Activated naive CD8-positive, alpha-beta T cell (primary cell): ENCODE data around the gene TNS4.

Experiments used
- H3K27ac Mint-ChIP-seq: one replicate; pipeline ENCODE4 v1.8.0; 2021; ENCODE audit warnings: mixed read lengths
- H3K27me3 Mint-ChIP-seq: one replicate; pipeline ENCODE4 v1.8.0; 2021; ENCODE audit warnings: mixed read lengths
- H3K36me3 Mint-ChIP-seq: one replicate; pipeline ENCODE4 v1.8.0; 2021; ENCODE audit warnings: mixed read lengths
- H3K4me1 Mint-ChIP-seq: one replicate; pipeline ENCODE4 v1.8.0; 2021; ENCODE audit warnings: low read depth, mixed read lengths
- H3K4me3 Mint-ChIP-seq: one replicate; pipeline ENCODE4 v1.8.0; 2021; ENCODE audit warnings: mild to moderate bottlenecking, mixed read lengths
- H3K9me3 Mint-ChIP-seq: one replicate; pipeline ENCODE4 v1.8.0; 2021; ENCODE audit warnings: low read depth, mixed read lengths

The TNS4 gene

DNA sequence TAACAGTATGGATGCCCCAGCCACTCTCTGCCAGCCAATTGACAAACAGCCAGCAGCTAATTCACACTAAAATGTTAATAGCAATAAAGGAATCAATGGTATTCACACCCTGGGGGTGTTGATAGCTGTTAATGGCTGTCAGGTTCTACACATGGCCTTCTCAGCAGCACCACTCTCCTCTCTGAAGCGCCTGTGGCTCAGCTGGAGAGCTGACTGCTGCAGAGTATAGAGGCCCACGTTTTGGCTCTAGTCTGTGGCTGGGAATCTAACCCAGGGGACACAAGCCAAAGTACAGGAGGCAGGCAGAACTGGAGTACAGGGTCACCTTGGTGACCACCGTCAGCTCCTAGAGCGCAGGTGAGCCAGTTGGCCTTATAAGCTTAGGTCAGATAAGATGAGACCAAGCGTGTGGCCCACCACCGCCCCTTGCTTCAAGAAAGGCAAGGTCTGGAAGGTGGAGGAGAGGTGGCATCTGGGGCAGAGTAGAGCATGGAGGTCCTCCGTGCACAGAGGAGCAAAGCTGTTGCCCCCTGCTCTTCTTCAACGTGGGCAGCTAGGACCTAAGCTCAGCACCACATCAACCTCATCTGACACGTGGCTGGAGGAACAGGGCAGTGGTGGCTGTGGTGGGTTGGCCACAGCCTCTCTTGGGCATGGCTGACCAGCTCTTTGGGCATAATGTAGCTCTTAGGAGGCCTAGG lies 38.4 kb upstream of the TNS4 start:
- Mint-ChIP-seq H3K27ac (peak overlapping the region; percentile 96), H3K27me3 (no peaks in the 10 kb centered on the region), H3K36me3 (no peaks in the 10 kb centered on the region), H3K4me1 (peaks cover 88% of the 10 kb centered on the region), H3K4me3 (peak overlapping the region; percentile 84), H3K9me3 (no peaks in the 10 kb centered on the region)

DNA sequence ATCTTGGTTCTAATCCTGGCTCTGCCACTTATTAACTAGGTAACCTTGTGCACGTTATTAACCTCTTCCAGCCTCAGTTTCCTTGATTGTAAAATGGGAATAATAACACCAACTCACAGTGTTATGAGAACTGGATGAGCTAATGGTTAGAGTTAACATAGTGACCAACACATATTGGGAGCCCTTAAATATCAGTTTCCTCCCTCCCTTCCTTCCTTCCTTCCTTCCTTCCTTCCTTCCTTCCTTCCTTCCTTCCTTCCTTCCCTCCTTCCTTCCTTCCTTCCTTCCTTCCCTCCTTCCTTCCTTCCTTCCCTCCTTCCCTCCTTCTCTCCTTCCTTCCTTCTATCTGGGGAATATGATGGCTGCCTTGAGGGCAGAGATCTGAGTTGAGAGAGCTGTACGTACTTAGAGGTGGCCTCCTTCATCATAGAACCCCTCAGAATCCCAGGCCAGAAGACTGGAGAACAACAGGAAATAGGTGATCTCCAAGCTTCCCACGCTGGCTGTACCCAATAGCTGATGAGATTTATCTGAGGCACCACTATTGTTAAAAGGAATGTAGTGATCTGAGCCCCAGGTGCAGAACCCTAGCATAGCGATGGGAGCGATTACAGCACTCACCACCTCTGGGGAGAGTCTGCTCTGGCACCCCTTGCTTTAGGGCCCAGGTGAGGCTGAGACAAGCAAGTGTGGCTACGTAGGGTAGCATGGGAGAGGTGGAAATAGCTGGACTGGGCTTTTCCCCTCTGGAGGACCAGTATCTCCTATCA lies 37.7 kb upstream of the TNS4 start:
- Mint-ChIP-seq H3K36me3 (no peaks in the 10 kb centered on the region), H3K9me3 (no peaks in the 10 kb centered on the region), H3K27me3 (no peaks in the 10 kb centered on the region), H3K4me3 (peak overlapping the region; percentile 3), H3K4me1 (peaks cover 90% of the 10 kb centered on the region), H3K27ac (peak overlapping the region; percentile 96)

GRCh38 chr17:40538019-40538935 lies 36.9 kb upstream of the TNS4 start:
- peaks cover 91% of the 10 kb centered on the region for H3K4me1 Mint-ChIP-seq
- H3K4me3 Mint-ChIP-seq: no peak overlapping the region
- no peaks in the 10 kb centered on the region for H3K27me3 Mint-ChIP-seq
- peak overlapping the region; percentile 79 for H3K27ac Mint-ChIP-seq
- no peaks in the 10 kb centered on the region for H3K9me3 Mint-ChIP-seq
- H3K36me3 Mint-ChIP-seq: no peaks in the 10 kb centered on the region

DNA sequence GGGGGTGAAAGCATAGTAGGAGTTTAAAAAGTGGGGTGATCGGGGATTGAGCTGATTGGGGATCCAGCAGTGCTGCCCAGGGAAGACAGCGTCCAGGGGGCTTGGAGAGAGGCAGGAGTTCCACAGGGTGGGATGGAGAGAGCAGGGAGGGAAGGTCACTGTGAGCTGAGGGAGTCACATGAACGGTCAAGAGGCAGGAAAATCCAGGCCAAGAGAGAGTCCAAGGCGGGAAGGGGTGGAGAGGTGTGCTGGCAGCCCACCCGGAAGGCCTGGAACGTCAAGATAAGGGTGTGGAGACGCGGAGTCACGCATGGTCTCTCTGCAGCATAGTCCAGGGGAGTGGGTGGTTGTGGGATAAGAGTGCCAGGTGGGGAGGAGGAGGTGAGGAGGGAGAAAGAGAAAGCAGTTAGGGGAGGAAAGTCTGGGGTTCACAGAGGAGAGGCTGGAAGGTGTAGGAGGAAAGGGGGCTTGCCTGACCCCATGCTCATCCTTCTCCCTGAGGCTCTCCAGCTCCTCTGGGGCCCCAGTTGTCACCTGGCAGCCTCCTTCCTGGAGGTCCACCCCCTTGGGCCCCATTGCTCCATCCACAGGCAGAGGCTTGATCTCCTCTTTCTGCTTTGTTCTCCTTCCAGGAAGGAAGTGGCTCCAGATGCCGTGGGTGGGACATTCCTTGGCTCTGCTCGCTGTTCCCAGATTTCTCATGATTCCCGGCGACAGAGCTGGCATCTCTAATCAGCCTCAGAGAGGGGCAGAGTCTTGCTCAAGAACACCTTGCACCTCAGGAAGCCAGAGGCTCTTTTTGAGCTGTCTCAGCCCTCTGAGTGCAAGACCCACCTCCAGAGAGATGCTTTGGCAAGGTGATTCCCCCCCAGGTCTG lies 35.1 kb upstream of the TNS4 start:
- Mint-ChIP-seq H3K36me3 (no peaks in the 10 kb centered on the region), H3K27ac (peak overlapping the region; percentile 79), H3K4me1 (peaks cover 91% of the 10 kb centered on the region), H3K4me3 (peak overlapping the region; percentile 46), H3K27me3 (no peaks in the 10 kb centered on the region), H3K9me3 (no peaks in the 10 kb centered on the region)

GRCh38 chr17:40535924-40536294 lies 34.5 kb upstream of the TNS4 start:
- no peaks in the 10 kb centered on the region for H3K27me3 Mint-ChIP-seq
- no peak overlapping the region for H3K4me3 Mint-ChIP-seq
- peaks cover 91% of the 10 kb centered on the region for H3K4me1 Mint-ChIP-seq
- H3K9me3 Mint-ChIP-seq: no peaks in the 10 kb centered on the region
- H3K36me3 Mint-ChIP-seq: no peaks in the 10 kb centered on the region
- H3K27ac Mint-ChIP-seq: peak overlapping the region; percentile 79

- Mint-ChIP-seq H3K9me3 (no peaks in the 10 kb centered on the region), H3K4me3 (no peak overlapping the region), H3K36me3 (no peaks in the 10 kb centered on the region), H3K27me3 (no peaks in the 10 kb centered on the region), H3K27ac (peak overlapping the region; percentile 66), H3K4me1 (peaks cover 91% of the 10 kb centered on the region)
These were observed 34.0 kb upstream of the TNS4 start for GRCh38 chr17:40535438-40535837.

GRCh38 chr17:40534371-40535189 lies 33.2 kb upstream of the TNS4 start:
- Mint-ChIP-seq H3K9me3 (no peaks in the 10 kb centered on the region), H3K27me3 (no peaks in the 10 kb centered on the region), H3K36me3 (no peaks in the 10 kb centered on the region), H3K27ac (peak overlapping the region; percentile 94), H3K4me1 (peaks cover 87% of the 10 kb centered on the region), H3K4me3 (peak overlapping the region; percentile 38)

DNA sequence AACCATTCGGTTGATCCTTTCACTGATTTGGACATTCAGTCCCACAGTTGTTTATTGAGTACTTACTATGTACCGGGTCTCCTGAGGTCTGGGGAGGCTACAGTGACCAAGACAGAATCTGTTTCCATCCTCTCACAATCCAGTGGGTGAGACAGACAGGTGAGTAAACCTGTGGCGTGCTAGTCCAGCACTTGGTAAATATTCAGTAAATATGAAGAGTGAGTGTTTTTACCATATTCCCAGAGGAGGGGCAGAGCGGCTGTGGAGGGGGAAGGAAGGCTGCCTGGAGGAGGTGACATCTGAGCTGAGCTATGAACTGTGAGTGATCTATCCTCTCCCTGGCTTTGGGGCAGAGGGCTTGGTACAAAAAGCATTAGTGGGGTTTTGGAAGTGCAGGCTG lies 32.5 kb upstream of the TNS4 start:
- Mint-ChIP-seq H3K36me3 (no peaks in the 10 kb centered on the region), H3K9me3 (no peaks in the 10 kb centered on the region), H3K27ac (peak overlapping the region; percentile 94), H3K4me3 (peak overlapping the region; percentile 71), H3K4me1 (peaks cover 87% of the 10 kb centered on the region), H3K27me3 (no peaks in the 10 kb centered on the region)

- Mint-ChIP-seq H3K9me3 (no peaks in the 10 kb centered on the region), H3K27me3 (no peaks in the 10 kb centered on the region), H3K36me3 (no peaks in the 10 kb centered on the region), H3K4me3 (peak overlapping the region; percentile 71), H3K4me1 (peaks cover 81% of the 10 kb centered on the region), H3K27ac (peak overlapping the region; percentile 94)
These were observed 31.3 kb upstream of the TNS4 start for GRCh38 chr17:40532520-40533253.

DNA sequence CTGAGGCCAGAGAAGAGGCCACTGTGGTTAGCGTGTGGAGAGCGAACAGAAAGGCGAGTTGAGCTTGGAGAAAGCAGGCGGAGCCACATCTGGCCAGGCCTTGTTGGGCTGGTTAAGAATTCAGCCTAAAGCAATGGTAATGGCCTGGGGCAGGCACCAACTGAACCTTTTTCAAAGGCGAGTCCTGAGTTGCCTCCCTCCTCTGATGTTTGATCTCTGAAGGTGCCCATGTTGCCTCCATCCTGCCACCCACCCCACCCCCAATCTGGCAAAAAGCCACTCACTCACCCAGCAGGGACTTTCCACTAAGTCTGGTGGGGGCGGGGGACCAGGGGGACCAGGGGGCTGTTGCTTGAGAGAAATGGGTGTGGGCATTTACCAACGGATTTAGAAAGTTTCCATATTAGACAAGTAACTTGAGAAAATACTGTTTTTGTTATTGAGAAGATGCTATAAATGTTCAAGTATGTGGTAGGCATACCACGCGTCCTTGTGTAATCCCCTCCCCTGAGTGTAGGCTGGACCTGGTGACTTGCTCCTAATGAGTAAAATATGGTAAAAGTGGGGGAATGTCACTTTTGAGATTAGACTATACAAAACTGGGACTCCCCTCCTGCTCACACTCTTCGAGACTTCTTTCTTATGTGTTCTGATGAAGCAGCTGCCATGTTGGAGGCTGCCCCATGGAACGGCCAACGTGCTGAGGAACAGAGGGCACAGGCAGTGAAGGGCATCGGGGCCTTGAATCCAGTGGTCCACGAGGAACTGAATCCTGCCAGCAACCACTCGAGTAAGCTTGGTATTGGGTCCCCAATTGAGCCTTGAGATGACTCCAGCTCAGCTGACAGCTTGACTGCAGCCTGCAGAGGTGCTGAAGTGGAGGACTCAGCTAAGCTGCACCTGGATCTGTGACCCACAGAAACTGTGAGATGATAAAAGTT lies 29.9 kb upstream of the TNS4 start:
- Mint-ChIP-seq H3K9me3 (no peaks in the 10 kb centered on the region), H3K27ac (peak overlapping the region; percentile 94), H3K27me3 (no peaks in the 10 kb centered on the region), H3K36me3 (no peaks in the 10 kb centered on the region), H3K4me1 (peaks cover 71% of the 10 kb centered on the region), H3K4me3 (peak overlapping the region; percentile 69)

DNA sequence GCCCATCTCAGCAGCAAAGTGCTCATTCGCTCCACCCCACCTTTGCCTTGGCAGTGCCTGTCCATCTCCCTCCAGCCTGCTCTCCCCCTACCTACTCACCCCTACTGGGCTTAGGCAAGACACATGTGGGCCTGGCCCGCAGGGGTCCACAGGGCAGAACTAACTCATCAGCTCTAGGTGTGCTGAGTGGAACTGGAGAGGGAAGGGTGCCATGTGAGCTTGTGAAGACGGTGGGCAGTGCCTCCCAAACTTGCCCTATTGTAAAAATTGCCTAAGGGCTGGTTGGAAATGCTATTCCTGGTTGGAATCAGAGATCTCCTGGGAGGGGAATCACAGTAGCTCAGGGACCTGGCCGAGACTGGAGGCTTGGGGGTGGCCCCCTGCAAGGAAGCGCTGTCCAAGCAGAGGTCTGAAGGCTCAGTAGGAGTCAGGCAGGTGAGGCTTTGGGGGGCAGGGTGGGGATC lies 29.1 kb upstream of the TNS4 start:
- H3K27ac Mint-ChIP-seq: peak overlapping the region; percentile 94
- H3K36me3 Mint-ChIP-seq: no peaks in the 10 kb centered on the region
- no peaks in the 10 kb centered on the region for H3K9me3 Mint-ChIP-seq
- H3K4me1 Mint-ChIP-seq: peaks cover 64% of the 10 kb centered on the region
- H3K4me3 Mint-ChIP-seq: peak overlapping the region; percentile 44
- no peaks in the 10 kb centered on the region for H3K27me3 Mint-ChIP-seq

DNA sequence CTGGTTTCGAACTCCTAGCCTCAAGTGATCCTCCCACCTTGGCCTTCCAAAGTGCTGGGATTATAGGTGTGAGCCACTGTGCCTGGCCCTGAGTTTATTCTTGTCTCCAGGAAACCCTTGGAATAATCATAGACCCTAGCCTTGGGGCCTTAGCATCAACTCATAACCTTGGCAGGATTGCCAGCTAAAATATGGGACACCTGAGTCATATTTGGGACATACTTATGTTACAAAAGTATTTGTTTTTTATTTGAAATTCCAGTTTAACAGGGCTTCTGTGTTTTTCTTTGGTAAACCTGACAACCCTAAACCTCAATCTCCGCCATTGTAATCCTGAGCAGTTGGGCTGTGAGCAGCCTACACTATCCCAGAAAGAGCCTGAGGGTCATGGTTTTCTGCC lies 28.6 kb upstream of the TNS4 start:
- Mint-ChIP-seq H3K4me3 (no peak overlapping the region), H3K36me3 (peaks cover 4% of the 10 kb centered on the region), H3K9me3 (peaks cover 6% of the 10 kb centered on the region)

More for the DNA sequence above, 28.6 kb upstream of the TNS4 start:
- Mint-ChIP-seq H3K27ac (peak overlapping the region; percentile 47), H3K4me1 (peaks cover 60% of the 10 kb centered on the region), H3K27me3 (no peaks in the 10 kb centered on the region)
